Measurements from ENCODE around the gene ADCY9. TPM values are rescaled to one million over a fixed set of nuclear protein-coding genes. Genes with fewer than 3 reads are reported as not detected.

The ADCY9 gene
- polyA plus RNA-seq, 1 donor from 2014 or later = 6.3 TPM

DNA sequence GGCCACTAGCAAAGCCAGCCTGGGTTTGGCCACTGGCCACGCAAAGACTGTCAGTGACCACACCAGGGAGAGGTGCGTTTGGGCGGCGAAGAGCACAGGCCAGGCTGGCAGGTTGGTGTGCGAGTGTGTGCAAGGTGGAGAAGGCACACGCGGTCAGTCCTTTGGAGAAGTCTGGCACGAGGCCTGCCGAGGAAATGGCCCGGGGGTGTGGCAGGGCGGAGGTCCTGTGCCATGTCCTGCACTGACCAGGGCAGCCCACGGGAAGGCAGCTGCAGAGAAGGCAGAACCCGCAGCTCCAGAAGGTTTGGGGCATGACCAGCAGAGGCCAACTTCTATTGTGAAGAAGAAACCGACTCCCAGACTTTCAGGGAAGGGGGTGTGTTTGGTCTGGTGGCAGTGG is 90.8 kb downstream of the ADCY9 start:
- H3K9me3 ChIP-seq (ENCODE audit: low read length) = no peaks in the 10 kb centered on the region
- no peak overlapping the region for H3K9ac ChIP-seq (ENCODE audit: low read length)
- no peaks in the 10 kb centered on the region for H3K36me3 ChIP-seq (ENCODE audit: insufficient read depth, low read length)
- H2AFZ ChIP-seq (ENCODE audit: low read depth, low read length) = no peak overlapping the region
- H3K4me3 ChIP-seq (ENCODE audit: low read length) = no peak overlapping the region
- no peak overlapping the region for H3K4me2 ChIP-seq (ENCODE audit: low read length)
- no peak for TF ChIP-seq RAD21 (conservative IDR thresholded peaks at IDR 0.05)
- TF ChIP-seq, protein P1, sequence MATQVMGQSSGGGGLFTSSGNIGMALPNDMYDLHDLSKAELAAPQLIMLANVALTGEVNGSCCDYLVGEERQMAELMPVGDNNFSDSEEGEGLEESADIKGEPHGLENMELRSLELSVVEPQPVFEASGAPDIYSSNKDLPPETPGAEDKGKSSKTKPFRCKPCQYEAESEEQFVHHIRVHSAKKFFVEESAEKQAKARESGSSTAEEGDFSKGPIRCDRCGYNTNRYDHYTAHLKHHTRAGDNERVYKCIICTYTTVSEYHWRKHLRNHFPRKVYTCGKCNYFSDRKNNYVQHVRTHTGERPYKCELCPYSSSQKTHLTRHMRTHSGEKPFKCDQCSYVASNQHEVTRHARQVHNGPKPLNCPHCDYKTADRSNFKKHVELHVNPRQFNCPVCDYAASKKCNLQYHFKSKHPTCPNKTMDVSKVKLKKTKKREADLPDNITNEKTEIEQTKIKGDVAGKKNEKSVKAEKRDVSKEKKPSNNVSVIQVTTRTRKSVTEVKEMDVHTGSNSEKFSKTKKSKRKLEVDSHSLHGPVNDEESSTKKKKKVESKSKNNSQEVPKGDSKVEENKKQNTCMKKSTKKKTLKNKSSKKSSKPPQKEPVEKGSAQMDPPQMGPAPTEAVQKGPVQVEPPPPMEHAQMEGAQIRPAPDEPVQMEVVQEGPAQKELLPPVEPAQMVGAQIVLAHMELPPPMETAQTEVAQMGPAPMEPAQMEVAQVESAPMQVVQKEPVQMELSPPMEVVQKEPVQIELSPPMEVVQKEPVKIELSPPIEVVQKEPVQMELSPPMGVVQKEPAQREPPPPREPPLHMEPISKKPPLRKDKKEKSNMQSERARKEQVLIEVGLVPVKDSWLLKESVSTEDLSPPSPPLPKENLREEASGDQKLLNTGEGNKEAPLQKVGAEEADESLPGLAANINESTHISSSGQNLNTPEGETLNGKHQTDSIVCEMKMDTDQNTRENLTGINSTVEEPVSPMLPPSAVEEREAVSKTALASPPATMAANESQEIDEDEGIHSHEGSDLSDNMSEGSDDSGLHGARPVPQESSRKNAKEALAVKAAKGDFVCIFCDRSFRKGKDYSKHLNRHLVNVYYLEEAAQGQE (IDR thresholded peaks at IDR 0.05; ENCODE audit: borderline replicate concordance) = no peak
- TF ChIP-seq EP300 (conservative IDR thresholded peaks at IDR 0.05; ENCODE audit: poor library complexity, severe bottlenecking) = no peak
- no peak for TF ChIP-seq POLR2AphosphoS5 (IDR thresholded peaks at IDR 0.05)
- TF ChIP-seq, protein P2, sequence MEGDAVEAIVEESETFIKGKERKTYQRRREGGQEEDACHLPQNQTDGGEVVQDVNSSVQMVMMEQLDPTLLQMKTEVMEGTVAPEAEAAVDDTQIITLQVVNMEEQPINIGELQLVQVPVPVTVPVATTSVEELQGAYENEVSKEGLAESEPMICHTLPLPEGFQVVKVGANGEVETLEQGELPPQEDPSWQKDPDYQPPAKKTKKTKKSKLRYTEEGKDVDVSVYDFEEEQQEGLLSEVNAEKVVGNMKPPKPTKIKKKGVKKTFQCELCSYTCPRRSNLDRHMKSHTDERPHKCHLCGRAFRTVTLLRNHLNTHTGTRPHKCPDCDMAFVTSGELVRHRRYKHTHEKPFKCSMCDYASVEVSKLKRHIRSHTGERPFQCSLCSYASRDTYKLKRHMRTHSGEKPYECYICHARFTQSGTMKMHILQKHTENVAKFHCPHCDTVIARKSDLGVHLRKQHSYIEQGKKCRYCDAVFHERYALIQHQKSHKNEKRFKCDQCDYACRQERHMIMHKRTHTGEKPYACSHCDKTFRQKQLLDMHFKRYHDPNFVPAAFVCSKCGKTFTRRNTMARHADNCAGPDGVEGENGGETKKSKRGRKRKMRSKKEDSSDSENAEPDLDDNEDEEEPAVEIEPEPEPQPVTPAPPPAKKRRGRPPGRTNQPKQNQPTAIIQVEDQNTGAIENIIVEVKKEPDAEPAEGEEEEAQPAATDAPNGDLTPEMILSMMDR (IDR thresholded peaks at IDR 0.05; ENCODE audit: poor library complexity, severe bottlenecking) = no peak
- no peak for TF ChIP-seq TAF1 (IDR thresholded peaks at IDR 0.05; ENCODE audit: low read depth)
- no peak for TF ChIP-seq EZH2 (IDR thresholded peaks at IDR 0.05; ENCODE audit: borderline replicate concordance, insufficient read depth, low read length, poor library complexity, severe bottlenecking)
- no peak for TF ChIP-seq MXI1 (conservative IDR thresholded peaks at IDR 0.05; ENCODE audit: poor library complexity, severe bottlenecking)
- TF ChIP-seq SMC3 (conservative IDR thresholded peaks at IDR 0.05; ENCODE audit: poor library complexity) = no peak
- no peaks in the 10 kb centered on the region for H3F3A ChIP-seq (ENCODE audit: insufficient read depth, low read length, poor library complexity, severe bottlenecking)
- no peaks in the 10 kb centered on the region for H3K79me2 ChIP-seq (replicated peaks; ENCODE audit: insufficient read depth, low read length)
- H3K9me2 ChIP-seq (ENCODE audit: insufficient read depth, low read length) = no peaks in the 10 kb centered on the region
- H3K27ac ChIP-seq (ENCODE audit: low read length) = no peak overlapping the region
- no peaks in the 10 kb centered on the region for H3K27me3 ChIP-seq (ENCODE audit: insufficient read depth, low read depth, low read length)
- H4K20me1 ChIP-seq (ENCODE audit: insufficient read depth) = no peaks in the 10 kb centered on the region

DNA sequence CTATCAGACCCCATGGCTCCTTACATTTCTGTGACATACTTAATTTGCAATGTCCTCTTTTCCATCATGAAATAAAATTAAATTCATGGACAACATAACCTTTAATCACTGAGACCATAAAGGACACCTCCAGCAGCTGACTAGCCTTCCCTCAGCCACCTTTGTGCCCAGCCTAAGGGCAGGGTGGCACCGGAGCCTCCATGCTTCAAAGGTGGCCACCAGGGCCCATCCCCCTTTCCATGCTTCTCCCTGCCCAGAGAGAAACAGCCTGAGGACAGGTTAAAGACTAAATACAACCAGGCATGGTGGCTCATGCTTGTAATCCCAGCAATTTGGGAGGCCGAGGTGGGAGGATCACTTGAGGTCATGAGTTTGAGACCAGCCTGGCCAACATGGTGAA is 94.3 kb downstream of the ADCY9 start:
- Histone ChIP-seq H3K9me3 (ENCODE audit: low read length) (no peaks in the 10 kb centered on the region), H3K4me3 (ENCODE audit: low read length) (no peak overlapping the region), H3K27ac (ENCODE audit: low read length) (no peak overlapping the region), H3K9me2 (ENCODE audit: insufficient read depth, low read length) (no peaks in the 10 kb centered on the region), H3K27me3 (ENCODE audit: insufficient read depth, low read depth, low read length) (no peaks in the 10 kb centered on the region), H3K4me2 (ENCODE audit: low read length) (no peak overlapping the region), H3K36me3 (ENCODE audit: insufficient read depth, low read length) (no peaks in the 10 kb centered on the region), H3K79me2 (replicated peaks; ENCODE audit: insufficient read depth, low read length) (no peaks in the 10 kb centered on the region), H4K20me1 (ENCODE audit: insufficient read depth) (no peaks in the 10 kb centered on the region), H3K9ac (ENCODE audit: low read length) (no peak overlapping the region), H3F3A (ENCODE audit: insufficient read depth, low read length, poor library complexity, severe bottlenecking) (no peaks in the 10 kb centered on the region), H2AFZ (ENCODE audit: low read depth, low read length) (no peak overlapping the region)
- TF ChIP-seq POLR2AphosphoS5 (IDR thresholded peaks at IDR 0.05) (no peak), SMC3 (conservative IDR thresholded peaks at IDR 0.05; ENCODE audit: poor library complexity) (no peak), RAD21 (conservative IDR thresholded peaks at IDR 0.05) (no peak), TAF1 (IDR thresholded peaks at IDR 0.05; ENCODE audit: low read depth) (no peak), EP300 (conservative IDR thresholded peaks at IDR 0.05; ENCODE audit: poor library complexity, severe bottlenecking) (no peak), EZH2 (IDR thresholded peaks at IDR 0.05; ENCODE audit: borderline replicate concordance, insufficient read depth, low read length, poor library complexity, severe bottlenecking) (no peak), MXI1 (conservative IDR thresholded peaks at IDR 0.05; ENCODE audit: poor library complexity, severe bottlenecking) (no peak)
- TF ChIP-seq, protein P1 (IDR thresholded peaks at IDR 0.05; ENCODE audit: borderline replicate concordance) = no peak
- TF ChIP-seq, protein P2 (IDR thresholded peaks at IDR 0.05; ENCODE audit: poor library complexity, severe bottlenecking) = no peak

Measured in neural cell (in vitro differentiated cells).